ACHN (cell line): ENCODE results near the gene RPS6KC1.

Source experiments
- DNase-seq: peaks from one replicate; pipeline ENCODE4 v3.0.0-alpha.2; 2015
- in situ Hi-C: cut with HindIII; loops from 2 replicates; pipeline ENCODE4 v1.10.0; 2017; ENCODE audit warnings: low sequenced_read_pairs, low pct_ligation_motif_present, low pct_unique_long_range_greater_than_20kb

The RPS6KC1 gene

DNA sequence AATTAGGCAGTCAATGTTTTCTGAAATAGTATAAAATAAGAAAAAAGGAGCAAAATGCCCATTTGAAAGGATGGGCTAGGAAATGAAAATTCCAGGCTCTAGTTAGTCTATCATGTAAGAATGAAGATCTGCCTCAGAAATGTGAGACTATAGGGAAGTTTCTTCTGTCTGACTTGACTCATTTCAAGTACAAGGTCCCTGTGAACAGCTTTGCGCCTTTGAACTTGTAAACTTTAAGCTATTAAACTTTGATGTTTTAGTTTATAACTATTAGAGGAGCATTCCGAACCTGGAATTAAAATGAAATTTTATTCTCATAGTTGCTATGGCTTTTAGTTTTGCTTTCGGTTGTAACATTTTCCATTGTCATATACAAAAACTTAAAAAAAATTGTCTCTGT lies 199.4 kb downstream of the RPS6KC1 start:
- in situ Hi-C loops, result no loop called here

DNA sequence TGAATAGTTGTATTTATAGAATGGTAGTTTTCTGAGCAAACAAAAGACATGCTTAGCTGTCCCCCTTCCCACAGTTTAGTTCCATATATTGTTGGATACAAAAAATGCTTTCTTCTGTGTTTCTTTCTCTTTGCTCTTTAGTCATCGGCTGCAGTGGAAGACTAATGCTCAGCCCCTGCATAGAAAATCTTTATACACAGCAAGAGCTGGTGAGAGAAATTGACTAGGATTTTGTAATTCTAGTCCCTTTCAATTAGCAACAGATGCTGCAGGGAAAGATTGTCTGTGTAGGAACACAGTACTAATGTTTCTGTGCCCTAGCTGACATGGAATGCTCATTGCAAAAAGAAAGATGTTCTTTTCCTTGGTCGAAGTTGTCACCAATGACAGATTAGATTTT lies 200.9 kb downstream of the RPS6KC1 start:
- no peak for DNase-seq
- in situ Hi-C loops, result no loop called here

More for the DNA sequence above, 199.4 kb downstream of the RPS6KC1 start:
- DNase-seq, result no peak

DNA sequence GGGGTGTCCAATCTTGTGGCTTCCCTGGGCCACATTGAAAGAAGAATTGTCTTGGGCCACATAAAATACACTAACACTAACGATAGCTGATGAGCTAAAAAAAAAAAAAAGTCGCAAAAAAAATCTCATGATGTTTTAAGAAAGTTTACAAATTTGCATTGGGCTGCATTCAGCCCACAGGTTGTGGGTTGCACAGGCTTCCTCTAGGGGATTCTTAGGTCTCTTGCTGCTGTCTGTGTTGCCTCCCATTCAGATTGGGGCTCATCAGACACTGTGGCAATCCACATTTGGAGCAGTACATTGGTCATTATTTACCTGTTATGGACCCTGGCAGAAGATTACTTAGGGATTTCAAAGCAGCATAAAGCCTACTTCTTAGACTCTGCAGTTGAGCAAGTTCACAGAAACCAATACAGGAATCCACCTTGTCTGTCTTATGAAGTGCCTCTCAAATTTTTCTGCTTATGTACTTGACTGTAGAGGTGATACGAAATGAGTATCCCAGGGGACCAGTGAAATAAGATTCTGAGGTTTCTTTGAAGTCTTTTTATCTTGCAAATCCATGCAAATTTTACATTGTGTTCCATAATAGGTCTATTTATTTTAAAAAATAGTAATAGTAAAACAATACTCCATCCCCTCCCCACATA lies 205.5 kb downstream of the RPS6KC1 start:
- in situ Hi-C loops, result no loop called here
- no peak for DNase-seq

DNA sequence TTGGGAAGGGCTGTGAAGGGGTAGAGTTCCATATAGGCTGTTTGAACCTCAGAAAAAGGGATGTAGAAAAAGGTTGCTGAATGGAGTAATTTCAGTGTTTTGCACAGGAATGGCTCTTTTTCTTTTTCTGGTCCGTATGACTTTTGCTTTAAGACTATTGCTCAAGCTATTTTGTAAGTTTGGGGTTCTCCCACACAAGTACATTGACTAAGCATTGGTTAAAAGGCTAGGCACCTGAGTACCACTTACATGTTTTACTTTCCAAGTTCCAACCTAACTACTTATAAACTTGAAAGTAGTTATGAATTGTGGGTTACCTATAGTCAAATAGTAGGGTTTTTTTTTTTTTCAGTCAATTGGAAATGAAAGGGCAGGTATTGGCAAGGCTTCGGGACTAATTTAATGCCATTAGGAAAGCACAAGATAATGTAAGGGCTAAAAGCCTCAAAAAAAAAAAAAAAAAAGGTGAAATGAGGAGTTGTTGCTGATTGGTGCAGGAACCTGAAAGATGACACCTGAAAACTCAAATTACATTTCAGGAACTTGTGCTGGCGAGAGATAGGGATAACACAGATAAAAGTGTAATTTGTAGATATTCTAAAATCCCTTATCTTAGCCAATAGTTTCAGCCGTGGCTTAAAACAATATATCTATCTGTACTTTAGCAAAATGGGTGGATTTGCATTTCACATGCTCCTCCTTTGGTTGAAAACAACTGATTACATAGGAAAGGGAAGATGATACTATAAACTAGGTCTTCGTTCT lies 209.5 kb downstream of the RPS6KC1 start:
- no peak for DNase-seq

DNA sequence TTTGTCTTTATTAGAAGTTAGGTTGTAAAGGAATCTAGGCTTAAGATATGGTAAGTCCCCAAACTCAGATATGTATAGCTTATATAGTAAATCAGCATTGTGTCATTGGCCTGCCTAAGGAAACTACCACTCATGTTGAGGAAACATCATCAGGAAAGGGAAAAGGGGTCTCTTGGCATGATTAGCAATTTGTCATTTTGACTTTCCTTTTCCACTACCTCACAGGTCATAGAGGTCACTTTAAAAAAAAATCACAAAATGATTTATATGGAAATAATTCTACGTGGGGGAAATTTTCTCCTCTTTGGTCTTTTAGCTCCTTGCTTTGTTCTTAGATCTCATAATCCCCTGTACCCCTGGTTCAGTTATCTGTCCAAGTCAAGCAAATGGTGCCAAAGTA lies 213.5 kb downstream of the RPS6KC1 start:
- DNase-seq, result no peak
- in situ Hi-C loops, result no loop called here

More for the DNA sequence above, 209.5 kb downstream of the RPS6KC1 start:
- in situ Hi-C loops, result no loop called here

DNA sequence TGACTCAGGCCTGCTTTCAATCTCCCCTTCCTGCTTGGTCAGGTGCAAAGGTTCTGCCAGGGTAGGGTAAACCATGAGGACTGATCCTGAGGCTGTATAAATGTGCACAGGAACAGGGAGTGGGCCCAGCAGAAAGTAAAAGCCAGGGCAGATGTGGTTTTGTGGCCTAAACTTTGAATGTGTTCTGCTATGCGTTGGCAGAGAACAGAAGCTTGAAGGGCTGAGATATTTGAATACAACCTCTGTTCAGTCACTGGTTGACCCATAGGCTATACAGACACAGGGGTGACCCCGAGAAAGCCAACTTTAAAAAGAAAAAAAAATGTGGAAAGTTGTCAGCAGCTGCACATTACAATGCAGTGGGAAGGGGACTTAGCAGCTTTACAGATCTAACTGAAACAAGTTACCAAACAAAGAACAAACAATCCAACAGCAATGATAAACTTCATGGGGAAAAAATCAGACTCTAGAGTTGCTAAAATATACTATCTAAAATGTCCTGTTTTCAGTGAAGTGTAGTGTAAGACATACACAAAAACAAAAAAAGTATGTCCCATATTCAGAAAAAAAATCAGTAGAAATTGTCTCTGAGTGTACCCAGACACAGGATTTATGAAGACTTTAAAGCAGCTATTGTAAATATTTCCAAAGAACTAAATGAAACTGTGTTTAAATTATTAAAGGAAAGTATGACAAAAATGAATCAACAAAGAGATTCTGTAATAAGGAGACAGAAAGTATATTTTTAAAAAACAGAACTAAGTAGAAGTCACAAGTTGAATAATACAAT lies 216.1 kb downstream of the RPS6KC1 start:
- DNase-seq, result no peak
- in situ Hi-C loops, result no loop called here

DNA sequence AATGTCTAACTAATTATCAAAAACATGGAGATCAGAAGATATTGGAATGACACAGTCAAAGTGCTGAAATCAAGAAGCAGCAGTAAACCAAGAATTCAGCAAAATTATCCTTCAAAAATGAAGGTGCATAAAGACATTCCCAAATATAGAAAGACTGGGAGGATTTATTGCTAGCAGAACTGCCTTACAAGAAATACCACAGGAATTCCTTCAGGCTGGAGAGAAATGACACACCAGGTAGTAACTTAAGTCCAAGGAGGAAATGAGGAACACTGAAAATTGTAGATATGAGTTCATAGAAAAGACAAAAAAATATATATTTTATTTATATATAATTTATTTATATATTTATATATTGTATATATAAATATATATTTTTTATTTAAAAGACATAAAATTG lies 217.2 kb downstream of the RPS6KC1 start:
- in situ Hi-C loops, result no loop called here
- peak; percentile 53 for DNase-seq

DNA sequence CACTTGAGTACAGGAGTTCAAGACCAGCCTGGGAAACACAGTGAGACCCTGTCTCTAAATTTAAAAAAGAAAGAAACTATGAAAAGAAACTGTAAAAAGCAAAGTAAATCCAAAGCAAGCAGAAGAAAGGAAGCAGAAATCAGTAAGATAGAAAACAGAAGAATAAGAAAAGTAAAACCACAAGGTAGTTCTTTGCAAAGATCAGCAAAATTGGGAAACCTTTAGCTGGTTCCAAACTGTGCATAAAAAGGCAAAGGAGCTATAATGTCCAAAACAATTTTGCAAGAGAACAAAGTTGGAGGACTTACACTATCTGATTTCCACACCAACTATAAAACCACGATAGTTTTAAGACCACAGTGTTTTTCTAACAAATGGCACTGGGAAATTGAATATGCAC lies 218.8 kb downstream of the RPS6KC1 start:
- no peak for DNase-seq
- in situ Hi-C loops, result no loop called here

DNA sequence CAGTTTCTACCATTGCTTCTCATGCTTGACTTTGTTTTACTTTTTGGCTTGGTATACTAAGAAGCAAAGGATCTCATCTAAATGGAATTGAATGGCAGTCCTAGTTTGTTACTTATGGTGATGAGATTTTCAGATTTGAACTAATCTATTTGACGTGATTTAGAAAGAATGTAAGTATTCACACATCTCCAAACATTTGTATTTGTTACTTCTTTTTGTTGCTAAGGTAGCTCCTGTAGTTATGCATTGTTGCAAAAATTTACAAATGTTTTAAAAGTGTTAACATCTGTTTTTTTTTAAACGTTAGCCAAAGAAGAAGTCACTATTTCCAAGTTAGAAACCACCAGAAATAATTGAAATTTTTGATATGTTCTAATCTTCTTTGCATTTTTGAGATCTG lies 222.5 kb downstream of the RPS6KC1 start:
- in situ Hi-C loops, result no loop called here
- no peak for DNase-seq

DNA sequence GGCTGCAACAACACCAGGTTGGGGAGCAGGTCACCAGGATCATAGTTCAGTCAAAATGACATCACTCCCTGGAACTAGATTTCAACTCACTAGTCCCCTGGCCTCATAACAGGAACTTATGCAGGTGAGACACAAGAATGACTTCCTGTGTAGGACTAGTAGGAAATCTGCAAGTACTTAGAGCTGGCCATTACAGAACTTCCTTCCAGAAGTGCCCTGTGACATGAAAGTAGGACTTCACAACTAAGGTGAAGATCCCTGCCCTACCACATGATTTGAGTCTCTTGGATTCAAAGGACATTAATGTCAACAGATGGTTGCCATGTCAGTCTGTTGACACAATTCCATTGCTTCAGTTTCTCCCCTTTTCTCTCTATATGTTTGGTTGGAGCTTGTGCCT lies 223.1 kb downstream of the RPS6KC1 start:
- in situ Hi-C loops, result no loop called here

DNA sequence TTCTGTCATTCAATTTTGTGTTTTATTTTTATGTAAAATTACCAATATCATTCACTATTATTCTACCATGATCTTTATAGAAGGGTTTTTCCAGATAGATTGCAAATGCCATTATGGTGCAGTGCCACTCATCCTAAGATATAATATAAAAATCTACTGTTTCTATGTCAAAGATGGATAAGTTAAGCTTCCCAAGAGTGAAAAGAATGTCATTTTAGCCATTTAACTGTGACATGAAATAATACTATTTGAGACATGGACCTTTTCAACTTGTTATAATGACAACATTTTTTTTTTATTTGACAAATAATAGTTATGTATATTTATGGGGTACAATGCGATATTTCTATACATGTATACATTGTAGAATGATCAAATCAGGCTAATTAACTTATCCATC lies 224.3 kb downstream of the RPS6KC1 start:
- no peak for DNase-seq
- in situ Hi-C loops, result no loop called here

More for the DNA sequence above, 223.1 kb downstream of the RPS6KC1 start:
- no peak for DNase-seq

DNA sequence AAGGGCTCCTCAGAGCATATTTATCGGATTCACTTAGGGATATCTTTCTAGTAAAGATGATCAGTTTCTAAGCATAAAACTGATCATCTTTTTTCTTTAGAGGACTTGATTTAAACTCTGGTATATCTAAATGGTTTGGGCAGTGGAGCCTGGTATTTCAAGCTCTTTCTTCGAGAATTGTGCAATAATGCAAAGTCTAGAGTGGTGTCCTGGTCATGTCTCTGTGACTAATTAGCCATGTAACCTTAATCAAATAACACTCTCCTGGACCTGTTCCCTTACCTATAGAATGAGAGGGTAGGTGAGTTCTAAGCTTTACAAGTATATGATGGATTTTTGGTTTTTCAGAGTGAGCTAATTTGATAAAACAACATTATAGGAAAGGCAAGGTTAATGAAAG lies 225.2 kb downstream of the RPS6KC1 start:
- no peak for DNase-seq
- in situ Hi-C loops, result no loop called here

DNA sequence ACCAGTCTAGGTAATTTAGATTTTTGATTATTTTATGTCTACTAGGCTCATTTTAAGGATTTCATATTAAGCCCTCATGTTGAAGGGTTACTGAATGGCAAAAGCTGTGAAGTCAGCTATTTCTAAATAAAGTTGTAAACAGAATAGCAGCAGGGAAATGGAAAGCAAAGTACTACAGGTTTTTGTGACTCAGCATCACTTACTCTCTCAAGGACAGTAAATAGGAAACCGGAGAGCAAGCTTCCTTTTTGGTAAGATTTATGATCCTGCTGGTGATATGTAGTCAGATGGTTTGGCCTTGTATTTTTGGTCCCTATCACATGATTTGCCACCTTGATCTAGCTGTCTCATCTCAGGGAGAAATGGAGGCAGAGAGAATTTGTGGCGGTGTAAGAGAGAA lies 226.0 kb downstream of the RPS6KC1 start:
- in situ Hi-C loops, result no loop called here
- no peak for DNase-seq

DNA sequence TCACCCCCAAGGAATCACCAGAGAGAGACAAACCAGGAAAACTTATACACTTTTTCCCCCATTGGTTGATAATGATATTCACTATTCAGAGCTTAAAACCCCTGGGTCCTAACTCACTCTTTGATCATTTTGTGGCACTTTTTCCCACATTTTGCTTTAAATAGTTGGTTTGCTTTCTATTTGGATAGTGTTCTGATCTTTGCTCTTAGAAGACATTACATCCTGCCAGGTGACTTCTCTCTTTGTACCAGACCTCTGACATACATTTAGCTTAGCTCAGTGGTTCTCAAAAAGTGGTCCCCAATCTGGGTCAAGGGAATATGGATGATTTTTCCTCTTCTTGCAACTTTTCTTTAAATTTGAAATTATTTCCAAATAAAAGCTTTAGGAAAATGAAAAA lies 228.4 kb downstream of the RPS6KC1 start:
- no peak for DNase-seq
- in situ Hi-C loops, result no loop called here

DNA sequence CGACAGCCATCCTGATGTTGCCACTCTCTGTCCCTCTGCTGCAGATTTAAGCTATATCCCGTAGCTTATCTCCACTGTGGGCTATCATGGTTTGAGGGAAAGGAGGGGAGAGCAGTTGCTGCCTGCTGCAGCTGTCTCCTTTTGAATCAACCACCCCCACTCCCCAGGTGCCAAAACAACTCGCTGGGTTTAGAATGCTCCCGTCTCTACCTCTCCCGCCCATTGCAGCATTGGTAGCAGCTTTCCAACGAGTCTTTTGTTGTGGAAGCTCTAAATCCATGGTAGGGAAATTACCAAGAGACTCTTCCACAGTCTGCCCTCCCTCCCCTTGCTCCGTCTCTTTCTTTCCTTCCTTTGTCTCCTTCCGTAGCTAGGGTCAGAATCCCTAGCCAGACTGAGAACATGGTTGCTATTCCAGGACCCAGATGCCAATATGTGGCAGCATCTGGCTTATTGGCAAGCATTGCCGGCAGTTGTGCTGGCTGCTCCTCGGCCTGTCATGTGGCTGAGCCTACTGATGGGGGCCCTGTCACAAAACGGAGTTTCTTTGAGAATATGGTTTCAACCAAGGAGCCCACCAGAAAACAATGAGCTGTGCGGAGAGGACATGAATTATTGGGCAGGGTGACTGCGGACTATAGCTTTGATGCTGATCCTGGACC lies 230.7 kb downstream of the RPS6KC1 start:
- DNase-seq, result no peak
- in situ Hi-C loops, result no loop called here

DNA sequence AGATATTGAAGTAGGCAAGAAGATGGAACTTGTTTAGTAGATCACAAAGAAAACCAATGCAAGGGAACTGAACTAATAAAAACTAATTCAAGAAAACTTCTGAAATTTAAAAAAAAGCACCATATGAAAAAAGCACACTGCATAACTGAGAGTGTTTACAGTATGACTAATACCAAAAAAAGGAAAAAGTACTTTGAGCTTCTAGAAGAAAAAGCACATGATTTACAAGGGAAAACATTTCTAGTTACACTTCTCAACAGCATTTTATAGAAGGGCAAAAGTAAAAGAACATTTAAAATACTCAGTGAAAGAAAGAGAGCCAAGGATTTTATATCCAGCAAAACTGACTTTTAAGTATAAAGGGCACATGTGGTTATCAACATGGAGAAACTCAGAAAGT lies 233.6 kb downstream of the RPS6KC1 start:
- DNase-seq, result no peak
- in situ Hi-C loops, result no loop called here

DNA sequence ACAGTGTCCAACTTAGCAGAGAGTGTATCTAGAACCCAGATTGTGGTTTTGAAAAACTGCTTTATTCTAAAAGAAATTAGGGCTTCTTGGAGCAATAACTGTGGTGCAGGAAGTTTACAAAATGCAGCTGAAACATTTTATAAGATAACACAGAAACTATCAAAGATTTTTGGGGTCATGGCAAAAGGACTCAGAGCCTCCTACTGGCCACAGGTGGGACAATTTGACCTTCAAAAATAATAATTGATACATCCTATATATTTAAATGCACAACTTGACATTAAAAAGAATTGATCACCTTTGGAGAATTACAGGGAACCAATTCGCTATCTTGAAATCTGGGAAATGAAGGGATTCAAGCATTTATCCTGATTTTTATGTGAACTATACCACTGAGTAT lies 235.2 kb downstream of the RPS6KC1 start:
- DNase-seq, result no peak
- in situ Hi-C loops, result no loop called here

DNA sequence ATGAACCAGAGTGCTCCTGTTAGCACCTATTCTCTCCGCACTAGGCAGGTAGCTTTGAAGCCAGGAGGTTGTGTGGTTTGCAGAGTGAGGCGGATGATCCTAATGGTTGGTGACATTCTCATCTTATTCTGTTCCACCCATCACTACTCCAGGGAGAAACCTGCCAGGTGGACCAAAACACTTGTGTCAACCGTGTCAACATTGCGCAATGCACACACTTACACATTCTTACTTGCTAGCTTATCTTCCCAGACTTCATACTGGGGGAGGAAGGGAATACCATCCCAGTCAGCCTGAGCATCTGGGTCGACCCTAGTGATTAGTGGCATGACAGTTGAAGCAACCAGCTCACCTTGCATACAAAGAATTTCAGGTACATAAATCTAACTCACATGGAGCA lies 236.9 kb downstream of the RPS6KC1 start:
- in situ Hi-C loops, result no loop called here
- DNase-seq, result no peak

DNA sequence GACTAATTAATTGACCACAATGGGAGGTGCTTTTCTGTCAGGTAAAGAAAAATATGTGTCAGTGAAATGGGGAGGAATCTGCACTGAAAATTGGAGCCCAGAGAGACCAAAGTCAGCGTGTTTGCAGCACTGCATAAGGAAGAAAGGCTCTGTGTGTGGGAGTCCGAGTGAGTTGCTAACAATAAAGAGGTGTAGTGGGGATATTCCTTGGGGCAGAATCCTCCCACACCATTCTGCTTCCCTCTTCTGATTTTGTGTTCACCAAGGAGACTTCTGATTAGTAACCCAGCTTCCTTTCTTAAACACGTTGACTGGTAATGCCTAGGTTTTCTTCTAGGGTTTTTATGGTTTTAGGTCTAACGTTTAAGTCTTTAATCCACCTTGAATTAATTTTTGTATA lies 240.5 kb downstream of the RPS6KC1 start:
- in situ Hi-C loops, result no loop called here
- DNase-seq, result no peak
